Measurements from ENCODE around the gene ZNF490. TPM values are rescaled to one million over a fixed set of nuclear protein-coding genes. Genes with fewer than 3 reads are reported as not detected.

The ZNF490 gene
- polyA plus RNA-seq, 3 donors: 2.3 to 4.2 (median 2.7) TPM

- Histone ChIP-seq H3K27me3 (ENCODE audit: control insufficient read depth in 2 of 2, insufficient read depth in 2 of 2, low read length in 2 of 2) (no peaks in the 10 kb centered on the region), H3K36me3 (replicated peaks in 1 of 2; ENCODE audit: control insufficient read depth in 1 of 2, insufficient read depth in 2 of 2, low read length in 2 of 2) (peaks cover 24 to 40% of the 10 kb centered on the region in 2 donors), H3K4me3 (replicated peaks in 1 of 3; ENCODE audit: low read depth in 2 of 3, low read length in 3 of 3) (no peak overlapping the region), H3K9me3 (replicated peaks in 1 of 2; ENCODE audit: control insufficient read depth in 1 of 2, insufficient read depth in 1 of 2, low read length in 2 of 2) (no peaks in the 10 kb centered on the region), H3K4me1 (ENCODE audit: control insufficient read depth in 1 of 2, insufficient read depth in 2 of 2, low read length in 2 of 2) (peaks cover 10 to 25% of the 10 kb centered on the region in 2 donors), H3K4me2 (replicated peaks; ENCODE audit: extremely low read depth, low read length, poor library complexity, severe bottlenecking) (no peak overlapping the region), H4K20me1 (ENCODE audit: insufficient read depth, low read length) (peaks cover 16% of the 10 kb centered on the region), H3K79me2 (ENCODE audit: insufficient read depth, low read length) (no peaks in the 10 kb centered on the region), H2AFZ (ENCODE audit: insufficient read depth, low read depth, low read length, poor library complexity, severe bottlenecking) (no peak overlapping the region), H3K9ac (ENCODE audit: insufficient read depth, low read length, poor library complexity, severe bottlenecking) (no peak overlapping the region), H3K27ac (ENCODE audit: low read depth in 1 of 2, low read length in 2 of 2) (no peak overlapping the region)
- TF ChIP-seq CTCF (IDR thresholded peaks at IDR 0.05): no peak
- H3K36me3 Mint-ChIP-seq: peaks cover 26 to 50% of the 10 kb centered on the region in 2 donors
- peaks cover 0 to 2% (median 0%) of the 10 kb centered on the region in 3 donors for H3K27me3 Mint-ChIP-seq (ENCODE audit: low read depth in 3 of 3)
- WGBS (ENCODE audit: insufficient coverage): 96% methylated on average over 24 of the region's 26 CpGs
- H3K4me1 Mint-ChIP-seq: peaks cover 22% of the 10 kb centered on the region
- no peak for DNase-seq
- intact Hi-C loops (cut with micrococcal nuclease): no loop called here
- no peak overlapping the region for H3K4me3 Mint-ChIP-seq
- peaks cover 0 to 6% (median 3%) of the 10 kb centered on the region in 7 donors for H3K9me3 Mint-ChIP-seq
- H3K27ac Mint-ChIP-seq: peak overlapping the region in 1 of 7 donors; percentile 14
Observed at GRCh38 chr19:12642506-12642905, 31.9 kb upstream of the ZNF490 start.

- H3K9me3 ChIP-seq (replicated peaks in 1 of 2; ENCODE audit: control insufficient read depth in 1 of 2, insufficient read depth in 1 of 2, low read length in 2 of 2): no peaks in the 10 kb centered on the region
- no peak for DNase-seq
- intact Hi-C loops (cut with micrococcal nuclease): no loop called here
- H3K79me2 ChIP-seq (ENCODE audit: insufficient read depth, low read length): no peaks in the 10 kb centered on the region
- peaks cover 14% of the 10 kb centered on the region for H3K4me1 Mint-ChIP-seq
- H3K9me3 Mint-ChIP-seq: peaks cover 0 to 6% (median 0%) of the 10 kb centered on the region in 7 donors
- TF ChIP-seq CTCF (IDR thresholded peaks at IDR 0.05): no peak
- peaks cover 8 to 15% of the 10 kb centered on the region in 2 donors for H3K4me1 ChIP-seq (ENCODE audit: control insufficient read depth in 1 of 2, insufficient read depth in 2 of 2, low read length in 2 of 2)
- H3K27me3 Mint-ChIP-seq (ENCODE audit: low read depth in 3 of 3): peaks cover 0 to 2% (median 0%) of the 10 kb centered on the region in 3 donors
- H3K4me2 ChIP-seq (replicated peaks; ENCODE audit: extremely low read depth, low read length, poor library complexity, severe bottlenecking): no peak overlapping the region
- WGBS (ENCODE audit: insufficient coverage): 90% methylated on average over 13 of the region's 13 CpGs
- peaks cover 5% of the 10 kb centered on the region for H4K20me1 ChIP-seq (ENCODE audit: insufficient read depth, low read length)
- peaks cover 21 to 31% of the 10 kb centered on the region in 2 donors for H3K36me3 ChIP-seq (replicated peaks in 1 of 2; ENCODE audit: control insufficient read depth in 1 of 2, insufficient read depth in 2 of 2, low read length in 2 of 2)
- H2AFZ ChIP-seq (ENCODE audit: insufficient read depth, low read depth, low read length, poor library complexity, severe bottlenecking): no peak overlapping the region
- H3K27me3 ChIP-seq (ENCODE audit: control insufficient read depth in 2 of 2, insufficient read depth in 2 of 2, low read length in 2 of 2): no peaks in the 10 kb centered on the region
- no peak overlapping the region for H3K4me3 Mint-ChIP-seq
- no peak overlapping the region for H3K9ac ChIP-seq (ENCODE audit: insufficient read depth, low read length, poor library complexity, severe bottlenecking)
- H3K27ac Mint-ChIP-seq: no peak overlapping the region
- H3K27ac ChIP-seq (ENCODE audit: low read depth in 1 of 2, low read length in 2 of 2): no peak overlapping the region
- peaks cover 23 to 45% of the 10 kb centered on the region in 2 donors for H3K36me3 Mint-ChIP-seq
- H3K4me3 ChIP-seq (replicated peaks in 1 of 3; ENCODE audit: low read depth in 2 of 3, low read length in 3 of 3): no peak overlapping the region
Observed at GRCh38 chr19:12641456-12641855, 30.8 kb upstream of the ZNF490 start.
